ENCODE measurements around the gene RSBN1. TPM values are rescaled to one million over a fixed set of nuclear protein-coding genes. Genes with fewer than 3 reads are reported as not detected.

RSBN1 gene
- total RNA-seq, 1 experiment from 2014 or later = 8.4 TPM

DNA sequence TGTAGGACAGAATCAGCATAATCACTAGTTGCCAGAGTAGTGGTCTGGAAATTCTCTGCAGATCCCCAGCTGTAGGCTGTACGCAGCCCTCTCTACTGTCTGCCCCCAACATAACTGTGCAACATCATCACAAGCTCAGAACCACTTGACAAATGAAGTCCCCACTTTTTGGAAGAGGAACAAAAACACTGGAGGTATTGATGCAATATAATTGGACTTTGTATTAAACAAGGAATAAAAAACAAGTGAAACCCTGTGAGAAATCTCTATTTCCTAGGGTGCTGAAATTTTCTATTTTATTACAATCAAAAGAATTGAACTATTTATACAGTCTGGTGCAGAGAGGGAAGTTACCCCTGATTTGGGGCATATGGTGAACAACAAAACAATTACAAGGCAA, 68.2 kb downstream of the RSBN1 start:
- Histone ChIP-seq H3K4me1 (ENCODE audit: insufficient read depth, low read length) (no peaks in the 10 kb centered on the region), H3K9ac (ENCODE audit: low read length) (no peak overlapping the region), H3K4me2 (ENCODE audit: low read length) (no peak overlapping the region), H3K4me3 (ENCODE audit: low read length) (no peak overlapping the region), H2AFZ (ENCODE audit: low read length) (no peak overlapping the region), H3K36me3 (ENCODE audit: low read depth, low read length) (0 out of 2 replicates have a peak, but pooled peaks cover 6% of the 10 kb centered on the region), H4K20me1 (ENCODE audit: low read length) (0 out of 2 replicates have a peak, but pooled peaks cover 5% of the 10 kb centered on the region), H3K79me2 (ENCODE audit: low read length) (no peaks in the 10 kb centered on the region), H3K9me3 (ENCODE audit: low read length) (no peaks in the 10 kb centered on the region), H3K27ac (ENCODE audit: low read length) (no peak overlapping the region), H3K9me2 (replicated peaks; ENCODE audit: low read length) (no peaks in the 10 kb centered on the region), H3K27me3 (ENCODE audit: low read length) (no peaks in the 10 kb centered on the region), H3F3A (ENCODE audit: low read length, unreplicated experiment) (no peaks in the 10 kb centered on the region)
- DNase-seq = no peak
- intact Hi-C loops (cut with micrococcal nuclease) = no loop called here
- POLR2A ChIA-PET (ENCODE audit: unreplicated experiment) = interaction anchor here (0.7 kb wide), 1 partner anchor 229 kb away, joined by 7 read pairs; no protein-coding TSS in a partner anchor
- CTCF ChIA-PET = no interaction called here
- BruUV-seq (replicated peaks) = no TSS peak
- TF ChIP-seq EZH2 (IDR thresholded peaks at IDR 0.05; ENCODE audit: low read length, unreplicated experiment) (no peak), EZH2phosphoT487 (IDR thresholded peaks at IDR 0.05; ENCODE audit: borderline replicate concordance, low read length) (no peak)
- TF ChIP-seq, protein P1, sequence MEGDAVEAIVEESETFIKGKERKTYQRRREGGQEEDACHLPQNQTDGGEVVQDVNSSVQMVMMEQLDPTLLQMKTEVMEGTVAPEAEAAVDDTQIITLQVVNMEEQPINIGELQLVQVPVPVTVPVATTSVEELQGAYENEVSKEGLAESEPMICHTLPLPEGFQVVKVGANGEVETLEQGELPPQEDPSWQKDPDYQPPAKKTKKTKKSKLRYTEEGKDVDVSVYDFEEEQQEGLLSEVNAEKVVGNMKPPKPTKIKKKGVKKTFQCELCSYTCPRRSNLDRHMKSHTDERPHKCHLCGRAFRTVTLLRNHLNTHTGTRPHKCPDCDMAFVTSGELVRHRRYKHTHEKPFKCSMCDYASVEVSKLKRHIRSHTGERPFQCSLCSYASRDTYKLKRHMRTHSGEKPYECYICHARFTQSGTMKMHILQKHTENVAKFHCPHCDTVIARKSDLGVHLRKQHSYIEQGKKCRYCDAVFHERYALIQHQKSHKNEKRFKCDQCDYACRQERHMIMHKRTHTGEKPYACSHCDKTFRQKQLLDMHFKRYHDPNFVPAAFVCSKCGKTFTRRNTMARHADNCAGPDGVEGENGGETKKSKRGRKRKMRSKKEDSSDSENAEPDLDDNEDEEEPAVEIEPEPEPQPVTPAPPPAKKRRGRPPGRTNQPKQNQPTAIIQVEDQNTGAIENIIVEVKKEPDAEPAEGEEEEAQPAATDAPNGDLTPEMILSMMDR (conservative IDR thresholded peaks at IDR 0.05; ENCODE audit: low read depth, low read length) = no peak
- no peak for ATAC-seq

DNA sequence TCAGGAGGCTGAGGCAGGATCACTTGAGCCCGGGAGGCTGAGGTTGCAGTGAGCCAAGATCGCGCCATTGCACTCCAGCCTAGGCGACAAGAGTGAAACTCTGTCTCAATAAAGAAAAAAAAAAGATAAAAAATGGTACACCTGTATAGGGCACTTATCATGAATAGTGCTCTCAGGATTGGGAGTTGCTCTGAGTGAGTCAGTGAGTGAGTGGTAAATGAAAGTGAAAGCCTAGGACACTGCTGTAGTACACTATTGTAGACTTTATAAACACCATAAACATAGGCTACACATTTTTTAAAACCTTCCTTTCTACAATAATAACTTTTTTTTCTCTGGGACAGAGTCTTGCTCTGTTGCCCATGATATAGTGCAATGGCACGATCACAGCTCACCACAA, 69.8 kb downstream of the RSBN1 start:
- BruUV-seq (replicated peaks) = no TSS peak

More for the DNA sequence above, 69.8 kb downstream of the RSBN1 start:
- peaks cover 8% of the 10 kb centered on the region; the same call in 1 of the 2 replicates for H3K36me3 ChIP-seq (ENCODE audit: low read depth, low read length)
- no peak for TF ChIP-seq EZH2phosphoT487 (IDR thresholded peaks at IDR 0.05; ENCODE audit: borderline replicate concordance, low read length)
- TF ChIP-seq, protein P1 (conservative IDR thresholded peaks at IDR 0.05; ENCODE audit: low read depth, low read length) = no peak
- TF ChIP-seq EZH2 (IDR thresholded peaks at IDR 0.05; ENCODE audit: low read length, unreplicated experiment) = no peak
- no peaks in the 10 kb centered on the region for H3K79me2 ChIP-seq (ENCODE audit: low read length)
- DNase-seq (no peak), ATAC-seq (no peak)
- ChIA-PET CTCF (no interaction called here), POLR2A (ENCODE audit: unreplicated experiment) (interaction anchor here (0.6 to 0.7 kb wide), 2 partner anchors 181 to 725 kb away, joined by 6 to 7 read pairs; no protein-coding TSS in a partner anchor)
- no peak overlapping the region for H3K9ac ChIP-seq (ENCODE audit: low read length)
- H3K4me1 ChIP-seq (ENCODE audit: insufficient read depth, low read length) = no peaks in the 10 kb centered on the region
- H2AFZ ChIP-seq (ENCODE audit: low read length) = no peak overlapping the region
- 0 out of 2 replicates have a peak, but pooled peaks cover 5% of the 10 kb centered on the region for H4K20me1 ChIP-seq (ENCODE audit: low read length)
- H3F3A ChIP-seq (ENCODE audit: low read length, unreplicated experiment) = no peaks in the 10 kb centered on the region
- intact Hi-C loops (cut with micrococcal nuclease) = no loop called here
- H3K9me3 ChIP-seq (ENCODE audit: low read length) = no peaks in the 10 kb centered on the region
- no peak overlapping the region for H3K4me3 ChIP-seq (ENCODE audit: low read length)
- H3K4me2 ChIP-seq (ENCODE audit: low read length) = no peak overlapping the region
- H3K9me2 ChIP-seq (replicated peaks; ENCODE audit: low read length) = no peaks in the 10 kb centered on the region
- H3K27me3 ChIP-seq (ENCODE audit: low read length) = no peaks in the 10 kb centered on the region
- no peak overlapping the region for H3K27ac ChIP-seq (ENCODE audit: low read length)

All from PC-3 (cell line).